HL-60 (cell line): Measurements from ENCODE around the gene BIN2.

Source experiments
- DNase-seq, 2 experiments: peaks; one replicate each; pipeline ENCODE4 v3.0.0-alpha.2; 2010 to 2020; ENCODE audit warnings: low read depth in 1 of 2, low spot score in 1 of 2
- H3K27ac ChIP-seq: fragments of 250-450 bp; sonication (Bioruptor Pico); replicated peaks from 2 replicates; pipeline ENCODE4 v1.5.1; 2020; ENCODE audit warnings: mild to moderate bottlenecking, moderate library complexity
- H3K27me3 ChIP-seq: fragments of 250-450 bp; sonication (Bioruptor Pico); 2 replicates; pipeline ENCODE4 v1.5.1; 2021; ENCODE audit warnings: mild to moderate bottlenecking, moderate library complexity; ENCODE audit not compliant: insufficient read depth, poor library complexity, severe bottlenecking
- H3K4me3 ChIP-seq: replicated peaks from 2 replicates; pipeline ENCODE4 v1.5.1; 2011; ENCODE audit warnings: mild to moderate bottlenecking, control low read depth, low read length; ENCODE audit not compliant: insufficient read depth
- GABPA ChIP-seq: IDR thresholded peaks from 2 replicates; pipeline ENCODE4 v1.6.1; 2012; ENCODE audit warnings: low read depth
- POLR2AphosphoS5 ChIP-seq: IDR thresholded peaks from 2 replicates; pipeline ENCODE4 v1.6.1; 2012; ENCODE audit warnings: low read depth
- SPI1 ChIP-seq: IDR thresholded peaks from 2 replicates; pipeline ENCODE4 v1.6.1; 2012; ENCODE audit warnings: low read depth, mild to moderate bottlenecking, borderline replicate concordance
- TF ChIP-seq, protein P1 (sequence below): IDR thresholded peaks from 2 replicates; pipeline ENCODE4 v1.6.1; 2012; ENCODE audit warnings: low read depth; ENCODE audit not compliant: insufficient replicate concordance
- TF ChIP-seq, protein P2 (sequence below): IDR thresholded peaks from one replicate; pipeline ENCODE4 v1.5.1; 2011; ENCODE audit warnings: low read length, control low read depth, inconsistent platforms; ENCODE audit not compliant: insufficient read depth

The BIN2 gene

DNA sequence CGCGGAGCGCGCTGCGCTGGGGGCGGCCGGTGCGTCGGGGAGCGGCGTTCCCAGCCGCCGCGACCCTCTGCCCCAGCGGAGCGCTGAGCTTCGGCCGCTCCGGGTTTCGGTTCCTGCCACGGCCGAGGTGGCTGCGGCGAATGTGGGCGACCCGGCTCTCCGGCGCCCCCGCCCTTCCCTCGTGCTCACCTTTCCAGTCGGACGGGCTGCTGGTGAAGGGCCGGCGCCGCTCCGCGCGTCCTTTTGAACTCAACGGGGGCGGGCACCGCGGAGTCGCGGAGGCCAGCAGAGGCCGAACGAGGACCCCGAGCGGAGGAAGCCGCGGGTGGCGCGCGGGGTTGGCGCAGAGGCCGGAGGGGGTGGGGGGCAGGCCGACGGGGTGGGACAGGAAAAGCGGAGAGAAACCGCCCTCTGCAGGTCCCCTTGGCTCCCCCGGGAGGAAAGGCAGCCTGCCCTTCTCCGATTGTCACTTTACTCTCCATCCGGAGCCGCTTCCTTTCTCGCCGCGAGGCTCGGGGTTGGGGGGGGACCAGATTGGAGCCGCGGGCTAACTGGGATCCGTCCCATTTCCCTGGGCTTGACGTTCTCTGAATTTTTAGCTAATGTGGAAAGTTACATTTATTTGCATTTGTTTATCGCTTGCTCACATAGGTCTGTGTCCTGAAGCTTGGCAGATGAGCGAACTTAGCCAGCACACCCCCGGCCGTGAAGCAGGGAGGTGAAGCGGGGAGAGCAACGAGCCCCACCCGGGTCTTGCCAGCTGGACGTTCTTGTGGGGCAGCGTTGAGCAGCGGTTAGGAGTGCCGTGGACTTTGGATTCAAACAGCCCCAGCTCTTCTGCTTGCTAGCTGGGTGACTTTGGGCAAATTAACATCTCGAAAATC, 53.7 kb downstream of the BIN2 start, which contains the start of gene SMAGP:
Gene SMAGP (minus strand): TSS at position 349 of the 884 bp plus-strand sequence. CDS start 1,137 bp downstream, outside the sequence.
- Histone ChIP-seq H3K27ac (no peak within 1 kb of the TSS), H3K27me3 (peaks cover 13% of the 10 kb centered on the region), H3K4me3 (peak within 1 kb of the TSS; percentile 58)
- TF ChIP-seq POLR2AphosphoS5 (no peak), SPI1 (no peak), GABPA (no peak)
- TF ChIP-seq, protein P1, sequence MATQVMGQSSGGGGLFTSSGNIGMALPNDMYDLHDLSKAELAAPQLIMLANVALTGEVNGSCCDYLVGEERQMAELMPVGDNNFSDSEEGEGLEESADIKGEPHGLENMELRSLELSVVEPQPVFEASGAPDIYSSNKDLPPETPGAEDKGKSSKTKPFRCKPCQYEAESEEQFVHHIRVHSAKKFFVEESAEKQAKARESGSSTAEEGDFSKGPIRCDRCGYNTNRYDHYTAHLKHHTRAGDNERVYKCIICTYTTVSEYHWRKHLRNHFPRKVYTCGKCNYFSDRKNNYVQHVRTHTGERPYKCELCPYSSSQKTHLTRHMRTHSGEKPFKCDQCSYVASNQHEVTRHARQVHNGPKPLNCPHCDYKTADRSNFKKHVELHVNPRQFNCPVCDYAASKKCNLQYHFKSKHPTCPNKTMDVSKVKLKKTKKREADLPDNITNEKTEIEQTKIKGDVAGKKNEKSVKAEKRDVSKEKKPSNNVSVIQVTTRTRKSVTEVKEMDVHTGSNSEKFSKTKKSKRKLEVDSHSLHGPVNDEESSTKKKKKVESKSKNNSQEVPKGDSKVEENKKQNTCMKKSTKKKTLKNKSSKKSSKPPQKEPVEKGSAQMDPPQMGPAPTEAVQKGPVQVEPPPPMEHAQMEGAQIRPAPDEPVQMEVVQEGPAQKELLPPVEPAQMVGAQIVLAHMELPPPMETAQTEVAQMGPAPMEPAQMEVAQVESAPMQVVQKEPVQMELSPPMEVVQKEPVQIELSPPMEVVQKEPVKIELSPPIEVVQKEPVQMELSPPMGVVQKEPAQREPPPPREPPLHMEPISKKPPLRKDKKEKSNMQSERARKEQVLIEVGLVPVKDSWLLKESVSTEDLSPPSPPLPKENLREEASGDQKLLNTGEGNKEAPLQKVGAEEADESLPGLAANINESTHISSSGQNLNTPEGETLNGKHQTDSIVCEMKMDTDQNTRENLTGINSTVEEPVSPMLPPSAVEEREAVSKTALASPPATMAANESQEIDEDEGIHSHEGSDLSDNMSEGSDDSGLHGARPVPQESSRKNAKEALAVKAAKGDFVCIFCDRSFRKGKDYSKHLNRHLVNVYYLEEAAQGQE: no peak
- TF ChIP-seq, protein P2, sequence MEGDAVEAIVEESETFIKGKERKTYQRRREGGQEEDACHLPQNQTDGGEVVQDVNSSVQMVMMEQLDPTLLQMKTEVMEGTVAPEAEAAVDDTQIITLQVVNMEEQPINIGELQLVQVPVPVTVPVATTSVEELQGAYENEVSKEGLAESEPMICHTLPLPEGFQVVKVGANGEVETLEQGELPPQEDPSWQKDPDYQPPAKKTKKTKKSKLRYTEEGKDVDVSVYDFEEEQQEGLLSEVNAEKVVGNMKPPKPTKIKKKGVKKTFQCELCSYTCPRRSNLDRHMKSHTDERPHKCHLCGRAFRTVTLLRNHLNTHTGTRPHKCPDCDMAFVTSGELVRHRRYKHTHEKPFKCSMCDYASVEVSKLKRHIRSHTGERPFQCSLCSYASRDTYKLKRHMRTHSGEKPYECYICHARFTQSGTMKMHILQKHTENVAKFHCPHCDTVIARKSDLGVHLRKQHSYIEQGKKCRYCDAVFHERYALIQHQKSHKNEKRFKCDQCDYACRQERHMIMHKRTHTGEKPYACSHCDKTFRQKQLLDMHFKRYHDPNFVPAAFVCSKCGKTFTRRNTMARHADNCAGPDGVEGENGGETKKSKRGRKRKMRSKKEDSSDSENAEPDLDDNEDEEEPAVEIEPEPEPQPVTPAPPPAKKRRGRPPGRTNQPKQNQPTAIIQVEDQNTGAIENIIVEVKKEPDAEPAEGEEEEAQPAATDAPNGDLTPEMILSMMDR: no peak
- no peak for DNase-seq

DNA sequence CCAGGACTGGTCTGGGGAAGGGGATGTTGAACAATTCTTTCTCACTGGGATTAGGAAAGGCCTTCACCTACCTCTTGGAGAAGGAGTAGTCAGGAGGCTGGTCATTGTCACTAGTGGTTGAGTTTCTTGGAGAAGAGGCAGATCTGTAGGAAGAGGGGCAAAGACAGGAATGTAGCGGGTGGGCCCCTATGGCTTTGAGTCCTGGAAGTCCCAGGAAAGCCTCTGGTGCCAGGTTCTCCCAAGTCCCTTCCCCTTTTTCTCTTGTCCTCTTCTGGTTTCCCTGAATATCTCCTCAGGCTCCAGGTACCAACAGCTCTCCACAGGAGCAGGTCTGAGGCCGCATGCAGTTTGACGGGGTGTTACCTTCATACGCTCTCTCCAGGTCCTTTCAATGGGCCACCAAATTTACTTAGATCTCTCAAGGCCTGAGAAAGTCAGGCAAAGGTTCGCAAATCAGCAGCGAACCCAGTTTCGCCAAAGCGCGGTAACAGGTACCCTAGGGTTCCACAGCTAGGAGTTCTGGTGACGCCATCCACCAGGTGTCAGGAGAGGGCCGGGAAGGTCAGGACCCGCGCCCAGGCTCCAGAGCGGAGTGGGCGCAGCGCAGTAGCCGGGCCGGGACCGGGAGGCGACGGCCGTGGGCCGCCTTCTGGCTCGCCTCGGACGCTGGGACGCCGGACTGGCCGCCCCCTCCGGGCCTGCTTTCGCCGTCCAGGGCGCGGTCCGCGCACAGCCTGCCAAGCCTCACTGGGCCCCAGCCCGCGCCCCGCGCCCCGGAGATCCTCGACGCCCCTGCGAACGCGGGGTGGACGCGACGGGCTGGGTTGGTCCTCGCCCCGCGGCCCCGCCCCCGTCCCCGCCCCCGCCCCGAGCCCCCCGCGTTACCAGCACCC, 54.6 kb downstream of the BIN2 start:
- peak in 1 of 2 experiments; percentile 23 for DNase-seq
- Histone ChIP-seq H3K27ac (no peak overlapping the region), H3K27me3 (peaks cover 13% of the 10 kb centered on the region), H3K4me3 (peak overlapping the region; percentile 58)
- no peak for TF ChIP-seq SPI1
- no peak for TF ChIP-seq POLR2AphosphoS5
- TF ChIP-seq, protein P2: no peak
- TF ChIP-seq, protein P1: no peak
- TF ChIP-seq GABPA: no peak

DNA sequence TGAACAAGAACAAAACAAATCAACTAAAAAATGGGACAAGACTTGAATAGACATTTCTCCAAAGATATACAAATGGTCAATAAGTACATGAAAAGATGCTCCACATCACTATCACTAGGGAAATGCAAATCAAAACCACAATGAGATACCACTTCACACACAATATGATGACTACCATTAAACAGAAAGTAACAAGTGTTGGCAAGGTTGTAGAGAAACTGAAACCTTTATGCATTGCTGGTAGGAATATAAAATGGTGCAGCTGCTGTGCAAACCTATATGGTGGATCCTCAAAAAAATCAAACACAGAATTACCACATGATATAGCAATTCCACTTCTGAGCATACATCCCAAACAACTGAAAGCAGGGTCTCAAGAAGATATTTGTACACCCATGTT, 59.0 kb downstream of the BIN2 start:
- H3K4me3 ChIP-seq: no peak overlapping the region
- no peak for DNase-seq
- TF ChIP-seq, protein P2: no peak
- no peak overlapping the region for H3K27ac ChIP-seq
- H3K27me3 ChIP-seq: peaks cover 5% of the 10 kb centered on the region
